HAP-1 (cell line): Measurements from ENCODE around the gene DES.

Experiments used
- DNase-seq, 2 experiments: peaks; one replicate each; pipeline ENCODE4 v3.0.0-alpha.2; 2016 to 2020; ENCODE audit warnings: low spot score in 2 of 2
- H3K27me3 ChIP-seq: fragments of 250-450 bp; sonication (Bioruptor Pico); 2 replicates; pipeline ENCODE4 v1.5.1; 2020; ENCODE audit warnings: low read depth, mild to moderate bottlenecking, moderate library complexity
- H3K36me3 ChIP-seq: fragments of 250-450 bp; sonication (Bioruptor Pico); replicated peaks from 2 replicates; pipeline ENCODE4 v1.5.1; 2020; ENCODE audit warnings: mild to moderate bottlenecking
- H3K4me1 ChIP-seq: fragments of 250-450 bp; sonication (Bioruptor Pico); 2 replicates; pipeline ENCODE4 v1.5.1; 2020; ENCODE audit warnings: mild to moderate bottlenecking
- H3K4me3 ChIP-seq: fragments of 250-450 bp; sonication (Bioruptor Pico); 2 replicates; pipeline ENCODE4 v1.5.1; 2020; ENCODE audit warnings: mild to moderate bottlenecking, moderate library complexity
- H3K9me3 ChIP-seq: fragments of 250-450 bp; sonication (Bioruptor Pico); 2 replicates; pipeline ENCODE4 v1.5.1; 2020; ENCODE audit warnings: mild to moderate bottlenecking, moderate library complexity
- in situ Hi-C: fragments of 300-500 bp; cut with MboI; formaldehyde crosslinking; loops from 3 replicates; pipeline ENCODE4 v1.14.3; 2020; ENCODE audit warnings: low sequenced_read_pairs, inconsistent platforms, mixed read lengths

DES gene

DNA sequence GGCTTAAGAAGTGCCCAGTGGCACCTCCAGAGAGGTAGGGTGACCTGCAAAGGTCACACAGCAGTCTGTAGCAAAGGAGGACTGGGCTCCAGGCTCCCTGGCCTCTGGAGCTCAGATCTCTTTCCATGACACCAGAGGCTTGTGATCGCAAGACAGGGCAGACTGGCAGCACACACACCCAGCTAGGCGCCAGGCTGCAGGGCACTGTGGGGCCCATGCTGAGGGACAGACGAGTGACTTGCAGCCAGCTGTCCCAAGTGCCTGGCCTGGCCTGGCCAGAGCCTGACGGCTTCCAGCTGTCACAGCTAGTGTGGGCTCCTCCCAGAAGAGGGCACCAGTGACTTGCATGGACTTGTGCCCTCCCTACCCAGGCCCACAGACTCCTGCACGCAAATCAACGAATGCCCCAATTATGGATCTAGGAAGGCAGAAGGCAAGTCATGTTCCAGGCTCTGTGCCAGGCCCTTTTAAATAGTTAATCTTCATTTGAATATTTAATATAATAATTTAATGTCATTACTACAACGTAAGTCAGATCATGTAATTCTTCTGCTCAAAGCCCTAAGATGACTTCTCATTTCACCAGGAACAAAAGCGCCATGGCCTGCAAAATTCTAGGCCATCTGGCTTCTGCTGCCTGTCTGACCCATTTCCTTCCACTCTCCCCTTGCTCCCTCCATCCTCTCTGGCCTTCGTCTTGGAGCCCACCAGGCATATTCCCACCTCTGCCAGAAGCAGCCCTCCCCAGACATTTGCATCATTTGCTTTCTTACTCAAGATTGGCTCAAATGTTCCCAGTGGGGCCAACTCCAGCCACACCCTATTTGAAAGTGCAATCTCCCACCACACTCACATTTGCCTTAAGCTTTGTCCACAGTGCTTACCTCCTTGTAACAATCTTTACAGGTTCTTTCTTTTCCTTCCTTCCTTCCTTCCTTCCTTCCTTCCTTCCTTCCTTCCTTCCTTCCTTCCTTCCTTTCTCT lies 12.7 kb downstream of the DES start:
- in situ Hi-C loops: no loop called here
- no peak for DNase-seq
- Histone ChIP-seq H3K9me3 (no peaks in the 10 kb centered on the region), H3K4me3 (no peak overlapping the region), H3K27me3 (no peaks in the 10 kb centered on the region), H3K4me1 (peaks cover 2% of the 10 kb centered on the region; the same call in 1 of the 2 replicates), H3K36me3 (no peaks in the 10 kb centered on the region)

- Histone ChIP-seq H3K4me3 (no peak overlapping the region), H3K36me3 (no peaks in the 10 kb centered on the region), H3K9me3 (no peaks in the 10 kb centered on the region), H3K27me3 (no peaks in the 10 kb centered on the region), H3K4me1 (peaks cover 2% of the 10 kb centered on the region; the same call in 1 of the 2 replicates)
- DNase-seq: peak; percentile 58 to 82
- in situ Hi-C loops: no loop called here
These were observed 15.7 kb downstream of the DES start for GRCh38 chr2:219433666-219434467.

GRCh38 chr2:219434468-219434717 lies 16.2 kb downstream of the DES start:
- Histone ChIP-seq H3K27me3 (no peaks in the 10 kb centered on the region), H3K36me3 (no peaks in the 10 kb centered on the region), H3K4me1 (peaks cover 2% of the 10 kb centered on the region; the same call in 1 of the 2 replicates), H3K9me3 (no peaks in the 10 kb centered on the region), H3K4me3 (no peak overlapping the region)
- no peak for DNase-seq
- in situ Hi-C loops: no loop called here

DNA sequence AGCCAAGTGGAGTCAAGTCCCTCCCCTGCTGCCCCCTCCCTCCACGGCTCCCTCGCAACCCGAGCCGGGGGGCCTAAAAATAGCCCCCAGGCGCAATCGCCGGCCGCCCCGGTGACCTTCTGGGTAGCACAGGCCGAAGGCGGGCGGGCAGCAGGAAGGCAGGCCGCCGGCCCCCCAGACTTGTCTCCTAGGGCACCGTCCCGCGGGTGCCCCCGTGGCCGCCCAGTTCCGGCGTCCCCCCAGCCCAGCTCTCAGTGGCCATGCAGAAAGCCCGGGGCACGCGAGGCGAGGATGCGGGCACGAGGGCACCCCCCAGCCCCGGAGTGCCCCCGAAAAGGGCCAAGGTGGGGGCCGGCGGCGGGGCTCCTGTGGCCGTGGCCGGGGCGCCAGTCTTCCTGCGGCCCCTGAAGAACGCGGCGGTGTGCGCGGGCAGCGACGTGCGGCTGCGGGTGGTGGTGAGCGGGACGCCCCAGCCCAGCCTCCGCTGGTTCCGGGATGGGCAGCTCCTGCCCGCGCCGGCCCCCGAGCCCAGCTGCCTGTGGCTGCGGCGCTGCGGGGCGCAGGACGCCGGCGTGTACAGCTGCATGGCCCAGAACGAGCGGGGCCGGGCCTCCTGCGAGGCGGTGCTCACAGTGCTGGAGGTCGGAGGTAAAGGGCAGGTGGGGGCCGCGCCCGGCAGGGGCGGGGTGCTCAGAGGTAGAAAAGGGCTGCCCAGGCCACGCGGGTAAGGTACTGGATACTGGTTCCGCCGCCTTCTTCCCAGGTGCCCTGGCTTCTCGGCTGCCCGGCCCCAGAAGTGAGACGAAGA lies 16.7 kb downstream of the DES start, which contains the start of gene SPEG:
SPEG (plus strand) TSS at position 126 of the 808 bp plus-strand sequence; CDS start at position 261, 135 bp downstream.
- Histone ChIP-seq H3K9me3 (no peaks in the 10 kb centered on the region), H3K4me3 (no peak within 1 kb of the TSS), H3K4me1 (peaks cover 2% of the 10 kb centered on the region; the same call in 1 of the 2 replicates), H3K27me3 (no peaks in the 10 kb centered on the region), H3K36me3 (no peaks in the 10 kb centered on the region)
- in situ Hi-C loops: no loop called here
- DNase-seq: no peak

DNA sequence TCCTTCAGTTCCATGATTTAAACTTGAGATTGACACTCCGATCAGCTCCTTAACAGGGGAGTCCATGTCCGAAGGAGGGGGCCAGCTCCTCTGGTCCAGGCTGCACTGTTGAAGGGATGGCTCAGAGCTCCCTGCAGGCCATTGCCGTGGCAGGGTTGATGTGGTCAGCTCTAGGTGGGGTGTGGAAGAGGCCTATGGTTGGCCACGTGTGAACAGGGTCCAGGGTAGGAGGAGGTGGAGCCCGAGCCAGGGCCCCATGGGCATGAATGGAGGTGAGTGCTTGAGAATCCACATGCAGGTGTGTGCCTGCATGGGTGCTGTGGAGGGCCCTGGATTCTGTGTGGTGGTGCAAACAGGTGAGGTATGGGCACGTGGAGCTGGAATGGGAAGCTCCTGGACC lies 17.5 kb downstream of the DES start:
- H3K27me3 ChIP-seq: no peaks in the 10 kb centered on the region
- peaks cover 2% of the 10 kb centered on the region for H3K4me1 ChIP-seq
- H3K36me3 ChIP-seq: no peaks in the 10 kb centered on the region
- no peak for DNase-seq
- no peaks in the 10 kb centered on the region for H3K9me3 ChIP-seq
- in situ Hi-C loops: no loop called here
- no peak overlapping the region for H3K4me3 ChIP-seq

DNA sequence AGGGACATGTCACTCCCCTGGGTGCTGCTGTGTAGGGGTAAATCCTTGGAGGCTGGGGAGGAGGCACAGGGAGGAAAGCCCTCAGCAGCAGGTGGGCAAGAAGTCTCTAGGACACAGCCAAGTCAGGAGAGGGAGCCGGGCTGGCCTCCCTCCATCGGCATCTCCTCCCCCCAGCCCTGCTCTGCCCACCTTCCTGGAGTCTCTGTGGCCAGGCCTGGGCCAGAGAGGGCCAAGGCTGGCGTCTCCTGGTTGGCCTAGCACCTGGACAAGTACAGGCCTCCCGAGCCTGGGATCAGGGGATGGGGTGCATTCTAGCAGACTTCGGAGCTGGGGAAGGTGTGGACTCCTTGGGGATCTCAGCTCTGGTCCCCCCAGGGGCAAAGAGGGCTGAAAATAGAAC lies 18.3 kb downstream of the DES start:
- in situ Hi-C loops: no loop called here
- H3K9me3 ChIP-seq: no peaks in the 10 kb centered on the region
- no peak overlapping the region for H3K4me3 ChIP-seq
- no peaks in the 10 kb centered on the region for H3K27me3 ChIP-seq
- H3K4me1 ChIP-seq: peaks cover 10% of the 10 kb centered on the region
- no peak for DNase-seq
- H3K36me3 ChIP-seq: no peaks in the 10 kb centered on the region

- in situ Hi-C loops: no loop called here
- Histone ChIP-seq H3K36me3 (no peaks in the 10 kb centered on the region), H3K9me3 (no peaks in the 10 kb centered on the region), H3K4me3 (no peak overlapping the region), H3K27me3 (no peaks in the 10 kb centered on the region), H3K4me1 (peaks cover 11% of the 10 kb centered on the region)
- DNase-seq: no peak
These were observed 19.0 kb downstream of the DES start for GRCh38 chr2:219437141-219437540.

- in situ Hi-C loops: no loop called here
- H3K36me3 ChIP-seq: no peaks in the 10 kb centered on the region
- no peak for DNase-seq
- no peak overlapping the region for H3K4me3 ChIP-seq
- H3K27me3 ChIP-seq: no peaks in the 10 kb centered on the region
- H3K4me1 ChIP-seq: peaks cover 11% of the 10 kb centered on the region
- no peaks in the 10 kb centered on the region for H3K9me3 ChIP-seq
These were observed 19.6 kb downstream of the DES start for GRCh38 chr2:219437690-219438206.

DNA sequence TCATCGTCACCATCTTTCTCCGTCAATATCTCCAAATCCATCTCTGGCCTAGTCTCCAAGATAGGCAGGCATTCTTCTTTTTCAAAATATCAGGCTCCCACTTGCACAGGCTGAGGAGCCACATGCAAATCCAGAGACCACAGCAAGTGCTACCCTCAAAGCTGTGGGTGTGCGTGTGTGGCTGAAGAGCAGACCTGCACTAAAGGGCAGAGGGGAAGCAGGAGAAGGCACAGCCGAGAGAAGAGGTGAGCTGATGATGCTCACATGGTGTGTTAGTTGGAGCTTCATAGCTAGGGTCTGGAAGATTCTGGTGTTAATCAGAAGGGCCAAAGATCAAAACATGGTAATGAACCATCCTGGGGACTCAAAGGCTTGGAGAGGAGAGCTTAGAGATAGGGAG lies 20.3 kb downstream of the DES start:
- H3K9me3 ChIP-seq: no peaks in the 10 kb centered on the region
- no peak overlapping the region for H3K4me3 ChIP-seq
- H3K36me3 ChIP-seq: no peaks in the 10 kb centered on the region
- in situ Hi-C loops: no loop called here
- H3K4me1 ChIP-seq: peaks cover 11% of the 10 kb centered on the region
- no peaks in the 10 kb centered on the region for H3K27me3 ChIP-seq
- DNase-seq: no peak

- no peaks in the 10 kb centered on the region for H3K9me3 ChIP-seq
- H3K36me3 ChIP-seq: no peaks in the 10 kb centered on the region
- H3K27me3 ChIP-seq: no peaks in the 10 kb centered on the region
- H3K4me1 ChIP-seq: peaks cover 9% of the 10 kb centered on the region
- no peak overlapping the region for H3K4me3 ChIP-seq
- in situ Hi-C loops: no loop called here
- DNase-seq: no peak
These were observed 21.3 kb downstream of the DES start for GRCh38 chr2:219439506-219439905.

DNA sequence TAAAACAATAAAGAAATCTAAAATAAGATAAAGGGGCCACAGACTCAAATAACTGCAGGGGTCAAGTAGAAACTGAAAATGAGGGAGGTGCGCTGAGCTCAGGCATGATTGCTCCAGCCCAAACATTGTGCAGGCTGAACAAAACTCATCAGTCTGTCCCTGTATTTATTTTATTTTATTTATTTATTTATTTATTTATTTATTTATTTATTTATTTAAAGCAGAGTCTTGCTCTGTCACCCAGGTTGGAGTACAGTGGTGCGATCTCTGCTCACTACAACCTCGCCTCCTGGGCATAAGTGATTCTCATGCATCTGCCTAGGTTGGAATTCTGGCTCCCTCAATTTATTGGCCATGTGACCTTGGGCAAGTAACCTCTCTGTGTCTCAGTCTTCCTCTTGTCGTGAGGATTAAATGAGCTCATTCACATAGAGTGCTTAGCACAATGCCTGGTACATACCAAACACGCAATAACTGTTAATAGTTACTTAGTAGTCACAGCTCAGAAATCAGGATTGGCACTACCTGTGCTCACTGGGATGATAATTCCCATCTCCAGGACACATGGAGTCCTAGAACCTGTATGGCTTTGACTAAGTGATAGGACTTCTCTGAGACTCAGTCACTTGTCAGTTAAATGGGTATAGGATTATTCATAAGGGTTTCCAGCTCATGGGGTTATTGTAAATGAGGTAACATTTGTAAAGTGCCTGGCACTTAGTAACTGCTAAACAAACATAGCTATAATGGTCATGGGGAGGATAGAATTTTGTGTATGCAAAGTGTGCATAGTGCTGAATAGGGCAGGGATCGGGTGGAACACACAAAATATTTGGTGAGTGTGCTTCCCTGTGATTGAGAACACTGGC lies 22.4 kb downstream of the DES start:
- Histone ChIP-seq H3K9me3 (no peaks in the 10 kb centered on the region), H3K36me3 (no peaks in the 10 kb centered on the region), H3K4me3 (no peak overlapping the region), H3K4me1 (peaks cover 9% of the 10 kb centered on the region), H3K27me3 (no peaks in the 10 kb centered on the region)
- in situ Hi-C loops: no loop called here
- no peak for DNase-seq

GRCh38 chr2:219441451-219442255 lies 23.5 kb downstream of the DES start:
- Histone ChIP-seq H3K4me3 (peak overlapping the region; percentile 38), H3K4me1 (peaks cover 9% of the 10 kb centered on the region), H3K9me3 (no peaks in the 10 kb centered on the region), H3K27me3 (no peaks in the 10 kb centered on the region), H3K36me3 (no peaks in the 10 kb centered on the region)
- DNase-seq: peak; percentile 31 to 86
- in situ Hi-C loops: no loop called here
